ENCODE measurements around the gene HTR2C. TPM values are rescaled to one million over a fixed set of nuclear protein-coding genes. Genes with fewer than 3 reads are reported as not detected.

Gene HTR2C
- total RNA-seq, result not detected

- Histone ChIP-seq H3K27me3 (replicated peaks; ENCODE audit: insufficient read depth) (no peaks in the 10 kb centered on the region), H3K4me1 (replicated peaks) (no peaks in the 10 kb centered on the region), H3K4me3 (no peak within 1 kb of the TSS), H3K9me3 (no peaks in the 10 kb centered on the region), H3K36me3 (no peaks in the 10 kb centered on the region), H3K27ac (no peak within 1 kb of the TSS)
- TF ChIP-seq POLR2AphosphoS5 (IDR thresholded peaks at IDR 0.05), result no peak
- TF ChIP-seq CTCF (IDR thresholded peaks at IDR 0.05), result no peak
- no peak for TF ChIP-seq POLR2A (IDR thresholded peaks at IDR 0.05)
- DNase-seq (ENCODE audit: low spot score), result no peak
- intact Hi-C loops (cut with DNase I), result no loop called here
- 9% methylated on average over 26 of the region's 34 CpGs for WGBS
Observed at GRCh38 chrX:114583646-114584374, at the start of gene HTR2C. HTR2C (plus strand) TSS chrX:114584086; CDS start chrX:114726937, 142,851 bp downstream.

DNA sequence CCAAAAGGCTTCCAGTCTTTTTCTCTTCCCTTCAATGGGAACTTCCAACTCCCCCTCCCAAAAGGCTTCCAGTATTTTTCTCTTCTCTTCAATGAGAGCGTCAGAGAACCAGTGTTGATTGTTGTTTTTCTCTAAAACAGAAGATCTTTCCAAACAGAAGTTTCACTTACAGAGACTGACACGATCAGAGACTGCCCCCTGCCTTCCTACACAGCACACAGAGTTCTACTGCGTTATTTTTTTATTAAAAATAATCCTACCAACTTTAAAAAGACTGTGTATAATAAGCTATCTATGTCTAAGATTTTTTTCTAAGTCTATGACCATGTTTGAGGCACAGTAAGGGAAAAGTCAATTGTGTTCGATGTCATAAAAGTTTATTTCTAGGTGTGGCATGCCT lies 3.5 kb upstream of the HTR2C start:
- H3K9me3 ChIP-seq, result no peaks in the 10 kb centered on the region
- no peaks in the 10 kb centered on the region for H3K27me3 ChIP-seq (replicated peaks; ENCODE audit: insufficient read depth)
- intact Hi-C loops (cut with DNase I), result no loop called here
- TF ChIP-seq CTCF (IDR thresholded peaks at IDR 0.05) (no peak), POLR2A (IDR thresholded peaks at IDR 0.05) (no peak), POLR2AphosphoS5 (IDR thresholded peaks at IDR 0.05) (no peak)
- no peaks in the 10 kb centered on the region for H3K36me3 ChIP-seq
- no peak for DNase-seq (ENCODE audit: low spot score)
- 11% methylated on average over 4 of the region's 4 CpGs for WGBS
- no peak overlapping the region for H3K4me3 ChIP-seq
- no peak overlapping the region for H3K27ac ChIP-seq
- no peaks in the 10 kb centered on the region for H3K4me1 ChIP-seq (replicated peaks)

DNA sequence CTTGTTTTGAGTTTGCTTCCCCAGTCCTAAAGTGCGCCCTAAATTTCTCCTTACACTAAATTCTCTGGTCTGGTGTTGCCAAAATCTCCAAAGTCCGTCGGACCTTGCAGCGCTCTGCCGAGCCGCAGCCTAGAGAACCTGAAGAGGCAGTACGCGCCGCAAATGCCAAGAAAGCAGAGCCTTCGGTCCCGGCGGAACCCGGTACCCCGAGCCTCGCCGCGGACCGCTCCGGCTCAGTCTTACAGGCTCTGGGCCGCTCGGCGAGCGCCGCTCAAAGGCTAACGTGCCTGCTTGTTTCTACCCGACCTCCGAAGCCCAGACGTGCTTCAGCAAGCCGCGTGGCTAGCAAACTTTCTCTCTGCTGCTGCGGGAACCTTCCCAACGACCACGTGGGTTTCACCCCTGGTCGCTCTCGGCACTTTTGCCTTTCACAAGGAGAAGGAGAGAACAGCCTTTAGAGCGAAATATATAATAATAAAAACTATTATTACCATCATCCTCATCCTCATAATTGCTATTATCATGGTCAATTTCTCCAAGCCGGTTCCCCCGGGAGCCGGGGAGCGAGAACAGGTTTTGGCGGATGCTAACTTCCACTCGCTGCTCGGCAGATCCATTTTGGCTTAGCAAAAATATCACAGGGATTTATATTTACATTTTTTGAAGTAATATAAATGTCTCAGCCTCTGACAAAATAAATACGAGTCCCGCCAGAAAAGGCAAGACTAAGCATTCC lies 2.2 kb upstream of the HTR2C start:
- H3K36me3 ChIP-seq, result no peaks in the 10 kb centered on the region
- H3K4me1 ChIP-seq (replicated peaks), result no peaks in the 10 kb centered on the region
- H3K9me3 ChIP-seq, result no peaks in the 10 kb centered on the region
- H3K27me3 ChIP-seq (replicated peaks; ENCODE audit: insufficient read depth), result no peaks in the 10 kb centered on the region
- no peak for DNase-seq (ENCODE audit: low spot score)
- no peak for TF ChIP-seq CTCF (IDR thresholded peaks at IDR 0.05)
- TF ChIP-seq POLR2A (IDR thresholded peaks at IDR 0.05), result no peak
- no peak for TF ChIP-seq POLR2AphosphoS5 (IDR thresholded peaks at IDR 0.05)
- no peak overlapping the region for H3K27ac ChIP-seq
- H3K4me3 ChIP-seq, result no peak overlapping the region
- WGBS, result 3% methylated on average over 42 of the region's 45 CpGs
- intact Hi-C loops (cut with DNase I), result no loop called here

DNA sequence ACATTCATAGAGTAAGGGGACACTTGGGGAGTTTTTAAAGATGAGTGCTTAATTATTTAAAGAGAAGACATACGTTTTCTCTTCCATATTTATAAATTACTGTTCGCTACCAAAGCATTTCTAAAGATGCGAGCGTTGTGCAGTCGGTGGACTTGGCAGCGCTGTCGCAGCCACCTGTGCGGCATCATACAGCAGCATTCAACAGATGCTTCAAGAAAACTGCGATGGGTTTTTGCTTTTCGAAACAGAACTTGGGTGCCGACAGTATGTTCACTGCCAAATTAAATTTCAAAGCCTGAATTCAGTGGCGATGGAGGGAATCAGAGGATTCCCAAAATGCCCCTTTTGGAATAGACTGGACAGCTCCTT lies 1.6 kb upstream of the HTR2C start:
- no peaks in the 10 kb centered on the region for H3K4me1 ChIP-seq (replicated peaks)
- DNase-seq (ENCODE audit: low spot score), result no peak
- H3K36me3 ChIP-seq, result no peaks in the 10 kb centered on the region
- no peaks in the 10 kb centered on the region for H3K9me3 ChIP-seq
- H3K27ac ChIP-seq, result no peak overlapping the region
- WGBS, result 16% methylated on average over 12 of the region's 12 CpGs
- TF ChIP-seq POLR2A (IDR thresholded peaks at IDR 0.05), result no peak
- TF ChIP-seq CTCF (IDR thresholded peaks at IDR 0.05), result no peak
- TF ChIP-seq POLR2AphosphoS5 (IDR thresholded peaks at IDR 0.05), result no peak
- H3K27me3 ChIP-seq (replicated peaks; ENCODE audit: insufficient read depth), result no peaks in the 10 kb centered on the region
- H3K4me3 ChIP-seq, result no peak overlapping the region
- intact Hi-C loops (cut with DNase I), result no loop called here

Measured in prostate gland (tissue), 2 donors.